HCT116 (cell line): Measurements from ENCODE around the gene LRRC8B.

Experiments
- CEBPB ChIP-seq: IDR thresholded peaks from 2 replicates; pipeline ENCODE4 v1.6.1; 2012; ENCODE audit warnings: low read depth
- CTCF ChIP-seq, 3 experiments: fragments of 200-600 bp in 1 of 3; sonication (generic) in 1 of 3; IDR thresholded peaks in 2 of 3; conservative IDR thresholded peaks in 1 of 3; 2 replicates each; pipeline ENCODE4 v1.5.1; 2012 to 2017; ENCODE audit warnings: low read depth in 2 of 3, low read length in 2 of 3, antibody characterized with exemption in 1 of 3, borderline replicate concordance in 1 of 3, control low read depth in 1 of 3, mild to moderate bottlenecking in 1 of 3, mixed read lengths in 1 of 3, mixed run types in 1 of 3, moderate library complexity in 1 of 3; ENCODE audit not compliant: insufficient read depth in 1 of 3
- EGR1 ChIP-seq: IDR thresholded peaks from 2 replicates; pipeline ENCODE4 v1.6.1; 2012; ENCODE audit warnings: low read depth
- EZH2 ChIP-seq: fragments of 200-600 bp; sonication (generic); IDR thresholded peaks from 2 replicates; pipeline ENCODE4 v1.6.1; 2017; ENCODE audit warnings: antibody characterized with exemption, mixed run types
- MAX ChIP-seq: IDR thresholded peaks from 2 replicates; pipeline ENCODE4 v1.6.1; 2012
- POLR2A ChIP-seq: IDR thresholded peaks from 2 replicates; pipeline ENCODE4 v1.7.0; 2011; ENCODE audit warnings: borderline replicate concordance; ENCODE audit not compliant: insufficient read depth, insufficient read length; ENCODE audit errors: extremely low read depth
- POLR2AphosphoS5 ChIP-seq: IDR thresholded peaks from 2 replicates; pipeline ENCODE4 v1.6.1; 2011; ENCODE audit warnings: mild to moderate bottlenecking, low read depth, low read length, moderate library complexity
- SP1 ChIP-seq: IDR thresholded peaks from 2 replicates; pipeline ENCODE4 v1.6.1; 2012; ENCODE audit warnings: low read depth
- TCF7L2 ChIP-seq: IDR thresholded peaks from 2 replicates; pipeline ENCODE4 v1.7.0; 2011; ENCODE audit warnings: borderline replicate concordance, inconsistent platforms; ENCODE audit not compliant: insufficient read depth, insufficient read length; ENCODE audit errors: extremely low read depth
- ZFX ChIP-seq: fragments of 450-650 bp; IDR thresholded peaks from 2 replicates; pipeline ENCODE4 v1.6.1; 2017

GRCh38 chr1:89608984-89609725 is 84.5 kb downstream of the LRRC8B start:
- TF ChIP-seq POLR2A (no peak), POLR2AphosphoS5 (no peak), EZH2 (no peak), CTCF (IDR thresholded peaks at IDR 0.05 in 2 of 3, conservative IDR thresholded peaks at IDR 0.05 in 1 of 3; ENCODE audit: borderline replicate concordance in 1 of 3, insufficient read depth in 1 of 3, low read depth in 2 of 3, low read length in 2 of 3) (no peak), ZFX (no peak), MAX (no peak), SP1 (no peak), CEBPB (no peak), TCF7L2 (no peak), EGR1 (no peak)
